Endometrial microvascular endothelial cells (primary cell): ENCODE data around the gene ATG13. TPM values are rescaled to one million over a fixed set of nuclear protein-coding genes. Genes with fewer than 3 reads are reported as not detected.

Experiments used
- in situ Hi-C: cut with HindIII; loops from 2 replicates; pipeline ENCODE4 v1.10.0; 2017; ENCODE audit warnings: low sequenced_read_pairs, low pct_unique_long_range_greater_than_20kb; ENCODE audit errors: inconsistent ontology term
- total RNA-seq: library from RNA; depleted of rRNA; stranded (reverse); fragments of >200 nt; gene quantifications from one replicate; pipeline ENCODE4 v1.2.3, GENCODE V29; 2015; ENCODE audit errors: inconsistent ontology term

The ATG13 gene
- total RNA-seq, 1 donor from 2014 or later = 87.7 TPM

DNA sequence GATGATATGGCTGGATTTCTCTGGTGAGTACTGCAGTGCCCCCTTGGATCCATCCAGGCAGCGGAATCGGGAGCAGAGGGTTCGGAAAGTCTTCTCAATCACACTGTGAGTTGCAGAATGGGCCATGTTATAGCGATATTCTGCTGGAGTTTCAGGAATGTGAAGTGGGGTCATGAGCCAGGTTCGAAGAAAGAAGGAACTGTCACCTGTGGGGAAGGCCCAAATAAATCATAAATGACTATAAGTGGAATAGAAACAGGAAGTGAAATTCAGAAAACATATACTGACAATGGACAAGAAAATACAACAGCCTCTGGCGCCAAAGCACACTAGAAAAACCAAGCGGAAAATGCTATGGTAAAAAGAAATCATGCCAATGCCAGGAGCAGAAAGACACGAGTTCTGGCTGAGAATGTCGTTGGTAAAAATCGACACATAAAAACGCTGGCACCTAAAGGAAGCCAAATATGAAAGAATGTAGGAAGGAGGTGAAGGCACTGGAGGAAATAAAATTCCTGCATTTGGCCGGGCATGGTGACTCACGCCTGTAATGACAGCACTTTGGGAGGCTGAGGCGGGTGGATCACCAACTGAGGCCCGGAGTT is 13.5 kb upstream of the ATG13 start:
- in situ Hi-C loops = no loop called here

DNA sequence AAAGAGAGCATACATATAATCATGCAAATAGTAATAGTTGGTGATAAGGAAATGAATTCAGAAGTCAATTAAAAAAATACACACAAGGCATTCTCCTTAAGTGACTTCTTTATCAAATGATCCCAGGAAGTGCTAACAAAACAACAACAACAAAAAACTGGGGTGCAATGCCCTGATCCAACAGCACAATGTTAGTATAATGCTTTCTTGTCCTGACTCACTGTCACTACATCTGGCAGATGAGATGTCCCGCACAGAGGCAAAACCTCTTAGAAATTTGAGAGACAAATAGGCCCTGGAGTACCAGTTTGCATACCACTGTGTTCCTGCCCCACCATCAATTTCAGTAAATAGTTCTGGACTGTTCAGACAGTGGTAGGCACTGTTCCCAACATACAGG is 12.6 kb upstream of the ATG13 start:
- in situ Hi-C loops = no loop called here

DNA sequence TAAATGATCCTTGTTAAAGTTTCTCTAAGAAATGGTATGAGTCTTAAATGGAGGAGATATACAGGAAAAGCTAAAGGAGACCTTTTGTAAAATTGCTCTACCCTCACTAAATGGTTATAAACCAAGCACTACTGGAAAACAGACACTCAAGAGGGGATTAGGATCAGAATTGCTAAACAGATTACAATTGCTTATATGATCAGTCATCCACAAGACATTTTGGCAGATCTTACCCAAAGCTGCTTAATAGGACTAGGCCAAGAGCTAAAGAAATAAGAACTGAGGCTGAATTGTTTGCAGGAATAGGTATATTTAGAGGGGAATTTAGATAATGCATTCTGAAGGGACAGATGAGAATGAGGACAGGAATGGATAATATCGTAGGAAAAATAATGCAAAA is 9.8 kb upstream of the ATG13 start:
- in situ Hi-C loops = no loop called here

DNA sequence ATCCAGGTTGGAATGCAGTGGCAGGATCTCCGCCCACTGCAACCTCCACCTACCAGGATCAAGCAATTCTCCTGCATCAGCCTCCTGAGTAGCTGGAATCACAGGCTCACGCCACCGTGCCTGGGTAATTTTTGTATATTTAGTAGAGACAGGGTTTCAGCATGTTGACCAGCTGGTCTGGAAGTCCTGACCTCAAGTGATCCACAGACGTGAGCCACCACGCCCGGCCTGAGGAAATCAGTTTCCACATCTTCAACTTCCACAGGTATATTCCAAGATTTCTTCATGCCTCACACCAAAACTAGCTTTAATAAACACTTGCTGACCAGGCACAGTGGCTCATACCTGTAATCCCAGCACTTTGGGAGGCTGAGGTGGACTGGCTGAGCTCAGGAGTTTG is 8.0 kb upstream of the ATG13 start:
- in situ Hi-C loops = no loop called here

DNA sequence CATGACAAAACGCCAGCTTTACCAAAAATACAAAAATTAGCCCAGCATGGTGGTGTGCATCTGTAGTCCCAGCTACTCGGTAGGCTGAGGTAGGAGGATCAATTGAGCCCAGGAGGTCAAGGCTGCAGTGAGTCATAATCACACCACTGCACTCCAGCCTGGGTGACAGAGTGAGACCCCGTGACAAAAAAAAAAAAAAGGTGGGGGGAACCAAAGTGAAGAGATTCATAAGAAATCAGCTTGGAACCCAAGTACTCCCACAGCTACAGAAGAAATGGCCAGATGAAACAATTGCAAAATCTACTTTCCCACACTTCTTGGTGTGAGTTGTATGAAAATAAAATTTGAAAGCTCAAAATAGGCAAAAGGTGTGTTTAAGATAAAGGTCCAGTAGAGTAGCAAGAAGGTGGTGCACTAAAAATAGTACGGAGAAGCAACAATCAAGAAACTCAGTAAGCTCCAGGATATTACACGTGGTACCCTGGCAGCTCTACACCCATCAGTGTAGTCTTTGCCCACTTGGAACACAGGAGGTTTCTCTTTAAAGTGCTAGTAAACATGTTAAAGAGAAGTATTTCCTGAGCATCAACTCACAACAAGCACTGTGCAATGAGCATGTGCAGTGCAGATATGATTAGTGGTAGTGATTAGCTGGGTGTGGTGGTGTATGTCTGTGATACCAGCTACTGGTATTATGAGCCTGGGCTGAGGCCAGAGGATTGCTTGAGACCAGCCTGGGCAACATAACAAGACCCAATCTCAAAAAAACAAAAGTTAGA is 5.6 kb upstream of the ATG13 start:
- in situ Hi-C loops = no loop called here

DNA sequence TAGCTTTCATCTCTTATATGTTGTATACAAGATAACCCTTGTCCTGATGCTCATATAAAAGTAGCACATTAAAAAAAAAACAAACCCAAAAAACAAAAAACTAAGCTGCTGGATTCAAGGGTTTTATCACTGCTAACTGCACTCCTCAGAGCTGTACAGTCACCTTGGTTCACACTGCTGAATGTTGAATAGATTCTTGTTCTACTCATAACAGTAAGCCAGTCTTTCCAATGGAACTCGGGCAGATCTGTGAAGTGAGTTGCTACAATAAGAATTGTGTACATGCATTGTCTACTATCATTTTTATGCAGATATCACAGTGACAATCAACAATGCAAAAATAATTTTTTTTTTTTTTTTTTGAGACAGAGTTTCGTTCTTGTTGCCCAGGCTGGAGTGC is 5.0 kb upstream of the ATG13 start:
- in situ Hi-C loops = no loop called here

DNA sequence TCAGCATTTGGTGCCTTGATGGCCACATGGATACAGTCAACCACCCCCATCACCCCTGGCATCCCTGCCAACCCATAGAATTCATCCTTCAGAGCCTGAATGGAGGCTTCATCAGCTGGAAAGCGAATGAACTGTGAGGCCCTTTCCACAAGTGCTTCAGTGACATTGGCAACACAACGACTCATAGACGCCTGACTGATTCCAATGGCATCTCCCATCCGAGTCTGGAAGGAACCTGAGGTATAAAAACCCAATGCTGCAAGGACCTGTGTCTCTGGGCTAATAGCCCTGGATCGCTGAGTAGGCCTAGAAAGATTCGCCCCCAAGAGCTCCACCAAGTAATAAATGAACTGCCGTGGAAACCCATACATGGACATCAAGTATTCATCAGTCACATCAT is 1.6 kb upstream of the ATG13 start:
- in situ Hi-C loops = no loop called here

DNA sequence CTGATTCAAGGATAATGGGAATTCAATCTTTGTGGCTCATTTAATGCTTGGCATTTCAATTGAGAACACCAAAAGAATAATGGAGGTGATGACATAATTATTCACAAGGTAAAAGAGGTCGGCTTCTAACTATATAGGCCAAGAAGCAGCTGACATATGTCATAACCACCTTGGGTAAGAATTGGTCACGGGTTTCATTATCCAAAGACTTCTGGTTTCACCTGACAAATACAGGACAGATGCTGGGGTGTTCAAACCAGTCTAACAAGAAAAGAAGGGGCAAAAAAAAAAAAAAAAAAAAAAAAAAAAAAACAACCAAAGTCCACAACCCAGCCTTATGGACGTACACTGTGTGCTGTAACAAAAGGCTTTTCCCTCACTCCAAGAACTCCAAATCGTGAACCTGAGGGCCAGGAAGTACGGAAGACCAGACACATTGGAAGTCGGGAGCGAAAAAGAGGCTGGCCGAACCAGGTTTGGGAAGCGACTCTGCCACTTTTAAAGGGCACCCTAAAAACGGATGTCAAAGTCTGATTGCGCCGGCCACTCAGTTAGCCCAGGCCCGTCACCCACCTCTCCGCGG is 711 bp upstream of the ATG13 start:
- in situ Hi-C loops = no loop called here

DNA sequence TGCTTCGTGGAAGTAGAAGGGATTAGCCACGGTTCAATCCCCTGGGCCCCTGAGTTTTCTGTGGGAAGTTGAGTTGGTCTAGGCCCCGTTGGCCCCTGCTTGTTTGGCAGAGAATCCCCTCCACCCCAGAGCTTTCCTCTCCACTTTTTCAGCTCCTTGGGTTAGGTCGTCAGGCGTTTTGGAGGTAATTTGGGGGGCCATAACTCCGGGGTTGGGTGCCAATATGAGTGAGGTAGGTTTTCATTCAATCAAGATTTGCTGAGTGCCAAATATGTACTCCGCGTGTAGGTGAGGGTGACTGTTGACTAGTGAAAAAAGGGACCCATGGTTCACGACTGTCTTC is 590 bp downstream of the ATG13 start:
- in situ Hi-C loops = no loop called here

DNA sequence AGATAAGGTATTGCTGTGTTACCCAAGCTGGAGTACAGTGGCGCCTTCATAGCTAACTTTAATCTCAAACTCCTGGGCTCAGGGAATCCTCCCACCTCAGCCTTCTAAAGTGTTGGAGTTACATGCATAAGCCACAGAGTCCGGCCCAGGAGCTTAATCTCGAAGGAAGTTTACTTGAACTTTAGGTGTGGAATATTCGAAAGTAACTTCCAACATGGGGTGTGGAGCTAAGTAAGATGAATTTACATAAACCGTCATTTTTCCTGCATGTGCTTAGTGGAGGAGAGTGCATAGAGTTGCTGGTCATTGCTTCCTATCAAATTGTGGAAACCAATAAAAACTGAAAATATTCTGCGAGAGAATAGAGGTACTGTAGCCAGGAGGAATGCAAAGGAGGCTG is 1.5 kb downstream of the ATG13 start:
- in situ Hi-C loops = no loop called here

DNA sequence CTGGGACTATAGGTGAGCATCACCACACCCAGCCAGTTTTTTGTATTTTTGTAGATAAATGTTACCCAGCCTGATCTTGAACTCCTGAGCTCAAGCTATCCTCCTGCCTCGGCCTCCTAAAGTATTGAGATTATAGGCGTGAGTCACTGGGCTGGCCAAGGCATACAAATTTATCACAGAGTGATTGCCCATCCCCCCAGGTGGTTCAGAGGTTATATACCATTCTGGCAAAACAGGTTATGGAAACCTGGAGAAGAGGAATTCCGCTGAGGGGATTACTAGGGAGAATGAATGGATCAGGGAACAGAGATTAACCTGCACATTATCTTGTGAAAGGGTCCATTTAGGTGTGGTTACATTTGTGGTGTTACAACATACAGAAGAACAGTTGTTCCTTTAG is 8.1 kb downstream of the ATG13 start:
- in situ Hi-C loops = no loop called here

DNA sequence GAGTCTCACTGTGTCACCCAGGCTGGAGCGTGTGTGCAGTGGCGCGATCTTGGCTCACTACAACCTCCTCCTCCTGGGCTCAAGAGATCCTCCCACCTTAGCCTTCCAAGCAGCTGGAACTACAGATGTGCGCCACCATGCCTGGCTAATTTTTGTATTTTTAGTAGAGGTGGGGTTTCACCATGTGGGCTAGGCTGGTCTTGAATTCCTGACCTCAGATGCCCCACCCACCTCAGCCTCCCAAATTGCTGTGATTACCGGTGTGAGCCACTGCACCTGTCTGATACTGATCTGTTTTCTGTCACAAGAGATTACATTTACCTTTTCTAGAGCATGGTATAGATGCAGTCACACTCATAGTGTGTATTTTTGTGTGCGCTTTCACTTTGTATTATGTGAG is 11.6 kb downstream of the ATG13 start:
- in situ Hi-C loops = no loop called here

DNA sequence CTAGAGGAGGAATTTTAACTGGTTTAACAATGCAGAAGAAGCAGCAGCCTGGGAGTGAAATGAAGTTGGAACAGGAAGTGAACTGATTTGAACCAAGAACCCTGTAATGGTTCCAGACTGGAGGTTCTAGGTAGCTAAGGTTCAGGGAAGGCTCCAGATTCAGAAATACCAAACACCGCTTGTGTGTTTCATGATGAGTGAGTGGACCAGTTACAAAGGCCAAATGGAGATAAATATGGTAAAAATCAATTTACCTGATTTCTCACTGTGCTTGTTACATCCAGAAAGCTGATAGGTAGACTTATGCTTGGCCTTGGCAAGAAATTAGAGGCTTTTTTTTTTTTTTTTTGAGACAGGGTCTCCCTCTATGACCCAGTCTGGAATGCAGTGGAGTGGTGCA is 12.9 kb downstream of the ATG13 start:
- in situ Hi-C loops = no loop called here

DNA sequence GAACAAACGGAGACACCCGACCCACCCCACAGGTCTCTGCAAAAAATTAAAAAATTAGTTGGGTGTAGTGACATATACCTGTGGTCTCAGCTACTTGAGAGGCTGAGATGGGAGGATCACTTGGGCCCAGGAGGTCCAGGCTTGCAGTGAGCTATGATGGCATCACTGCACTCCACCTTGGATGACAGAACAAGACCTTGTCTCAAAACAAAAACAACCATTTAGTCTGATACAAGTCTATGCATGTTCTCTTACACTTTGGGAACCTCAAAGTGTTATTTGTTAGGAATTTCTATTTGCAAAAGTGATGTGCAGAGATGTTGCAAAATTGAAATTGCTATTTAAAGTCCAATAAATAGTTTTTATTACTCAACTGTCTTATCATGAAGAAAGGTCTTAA is 14.3 kb downstream of the ATG13 start:
- in situ Hi-C loops = no loop called here

DNA sequence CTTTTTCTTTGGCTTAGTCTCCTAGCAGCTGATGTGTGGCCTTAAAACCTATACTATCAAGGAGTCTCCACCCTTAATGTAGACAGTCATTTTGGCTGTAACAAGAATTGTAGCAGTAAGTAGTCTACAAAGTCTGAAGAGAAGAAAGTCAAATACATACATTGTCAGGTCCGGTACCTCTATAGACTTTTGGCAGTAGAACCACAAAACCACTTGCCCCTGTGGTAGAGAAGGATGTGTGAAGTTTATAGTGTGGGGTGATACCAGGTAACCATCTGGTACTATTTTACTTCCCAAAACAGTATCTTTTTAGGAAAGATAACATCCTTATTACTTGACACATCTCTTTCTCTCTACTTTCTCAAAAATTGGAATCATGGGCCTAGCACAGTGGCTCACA is 15.1 kb downstream of the ATG13 start:
- in situ Hi-C loops = no loop called here

DNA sequence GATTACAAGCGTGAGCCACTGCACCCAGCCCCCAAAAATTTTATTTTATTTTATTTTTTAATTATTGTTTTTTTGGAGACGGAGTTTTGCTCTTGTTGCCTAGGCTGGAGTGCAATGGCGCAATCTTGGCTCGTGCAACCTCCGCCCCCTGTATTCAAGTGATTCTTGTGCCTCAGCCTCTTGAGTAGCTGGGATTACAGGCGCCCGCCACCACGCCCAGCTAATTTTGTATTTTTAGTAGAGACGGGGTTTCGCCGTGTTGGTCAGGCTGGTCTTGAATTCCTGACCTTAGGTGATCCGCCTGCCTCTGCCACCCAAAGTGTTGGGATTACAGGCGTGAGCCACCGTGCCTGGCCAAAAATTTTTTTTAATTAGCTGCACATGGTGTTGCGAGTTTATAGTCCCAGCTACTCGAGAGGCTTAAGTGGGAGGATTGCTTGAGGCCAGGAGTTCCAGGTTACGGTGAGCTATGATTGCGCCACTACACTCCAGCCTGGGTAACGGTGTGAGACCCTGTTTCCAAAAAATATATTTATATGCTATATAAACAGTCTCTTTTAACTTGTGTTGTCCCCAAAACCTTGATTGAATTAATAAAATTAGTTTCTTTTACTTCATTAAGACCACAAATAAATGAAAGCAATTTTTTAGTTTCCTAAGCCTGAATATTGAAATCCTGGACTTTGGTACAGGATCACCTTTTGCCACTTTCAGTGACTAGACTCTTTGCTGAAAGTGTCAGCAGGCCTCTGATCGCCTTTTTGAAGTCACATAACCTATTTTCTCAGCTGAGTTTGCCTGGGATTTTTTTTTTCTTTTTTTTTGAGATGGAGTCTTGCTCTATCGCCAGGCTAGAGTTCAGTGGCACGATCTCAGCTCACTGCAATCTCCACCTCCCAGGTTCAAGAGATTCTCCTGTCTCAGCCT is 16.2 kb downstream of the ATG13 start:
- in situ Hi-C loops = no loop called here

DNA sequence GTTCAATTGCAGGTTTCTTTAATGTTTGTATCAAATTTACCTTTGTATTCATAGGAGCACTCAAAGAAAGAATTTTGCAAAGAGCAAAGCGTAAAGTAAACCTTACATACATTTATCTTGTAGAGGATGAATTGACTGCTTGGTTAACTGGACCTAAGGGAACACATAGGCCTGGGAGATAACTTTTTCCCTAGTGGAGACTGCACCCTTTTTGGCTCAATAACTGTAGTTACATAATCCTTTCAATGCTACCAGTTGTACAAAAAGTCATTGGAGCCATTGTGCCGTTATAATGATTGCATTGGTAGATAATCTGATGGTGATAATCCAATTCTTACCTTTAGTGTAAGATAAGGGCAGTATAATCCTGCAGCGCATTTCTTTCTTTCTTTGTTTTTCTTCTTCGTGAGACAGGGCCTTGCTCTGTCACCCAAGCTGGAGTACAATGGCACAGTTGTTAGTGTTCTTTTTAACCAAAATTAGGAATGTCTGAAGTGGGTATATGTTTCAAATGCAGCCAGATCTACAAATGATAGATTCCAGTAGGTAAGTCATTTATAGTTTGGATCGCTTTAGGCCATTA is 18.3 kb downstream of the ATG13 start:
- in situ Hi-C loops = no loop called here

DNA sequence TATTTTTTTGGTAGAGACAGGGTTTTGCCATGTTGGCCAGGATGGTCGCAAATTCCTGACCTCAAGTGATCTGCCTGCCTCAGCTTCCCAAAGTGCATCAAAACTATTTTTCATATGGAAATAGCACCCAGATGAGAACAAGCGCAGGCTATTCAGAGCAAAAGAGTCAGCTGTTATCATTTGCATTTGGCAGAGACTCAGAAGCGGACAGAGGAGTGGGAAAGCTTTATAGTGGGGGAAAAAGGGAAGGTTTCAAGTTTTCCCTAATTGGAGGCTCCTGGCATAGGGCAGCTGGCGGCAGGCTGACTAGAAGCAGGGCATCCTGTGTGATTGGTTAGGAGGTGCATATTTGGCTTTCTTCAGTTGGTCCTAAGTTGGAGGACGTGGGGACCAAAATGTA is 20.2 kb downstream of the ATG13 start:
- in situ Hi-C loops = no loop called here

DNA sequence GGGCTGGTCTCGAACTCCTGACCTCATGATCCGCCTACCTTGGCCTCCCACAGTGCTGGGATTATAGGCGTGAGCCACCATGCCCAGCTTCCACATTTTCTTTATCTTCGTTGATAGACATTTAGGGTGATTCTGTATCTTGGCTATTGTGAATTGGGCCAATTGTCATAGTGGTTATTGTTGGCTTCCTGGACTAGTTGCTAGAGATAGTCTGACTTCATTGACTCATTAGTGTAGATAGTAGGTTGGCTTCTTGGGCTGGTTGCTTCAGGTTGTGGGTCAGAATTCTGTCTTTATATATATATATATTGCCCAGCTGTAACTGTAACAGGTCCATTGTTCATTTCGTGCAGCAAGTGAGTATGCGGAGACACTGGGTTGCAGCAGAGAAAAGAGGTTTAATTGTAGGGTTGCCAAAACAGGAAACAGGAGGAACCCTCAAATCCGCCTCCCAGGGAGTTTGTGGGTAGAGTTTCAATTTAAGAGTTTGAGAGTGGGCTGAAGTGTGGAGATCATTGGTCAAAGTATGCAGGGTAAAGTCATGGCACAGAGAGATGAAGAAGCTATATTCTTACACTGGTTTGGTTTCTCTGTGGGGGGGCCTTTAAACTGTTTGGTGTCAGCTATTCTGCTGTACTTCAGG is 22.0 kb downstream of the ATG13 start:
- in situ Hi-C loops = no loop called here
